PFSK-1 (cell line): Measurements from ENCODE around the gene AFTPH.

Experiments used
- POLR2AphosphoS5 ChIP-seq: IDR thresholded peaks from 2 replicates; pipeline ENCODE4 v1.6.1; 2012; ENCODE audit warnings: low read depth, mild to moderate bottlenecking, control low read depth, low read length, moderate library complexity
- REST ChIP-seq, 2 experiments: IDR thresholded peaks; 2 replicates each; pipeline versions ENCODE4 v1.6.1 to v1.8.0; 2011 to 2012; ENCODE audit warnings: low read depth in 2 of 2, low read length in 2 of 2, control low read depth in 1 of 2, inconsistent platforms in 1 of 2, mild to moderate bottlenecking in 1 of 2, moderate library complexity in 1 of 2; ENCODE audit not compliant: insufficient read depth in 1 of 2
- SIN3A ChIP-seq: IDR thresholded peaks from 2 replicates; pipeline ENCODE4 v1.6.1; 2012; ENCODE audit warnings: mild to moderate bottlenecking, low read length, moderate library complexity, borderline replicate concordance; ENCODE audit not compliant: insufficient read depth
- TAF1 ChIP-seq: IDR thresholded peaks from 2 replicates; pipeline ENCODE4 v1.6.1; 2012; ENCODE audit warnings: low read length, control low read depth, borderline replicate concordance; ENCODE audit not compliant: insufficient read depth

- TF ChIP-seq TAF1 (no peak), REST (IDR thresholded peaks at IDR 0.05; ENCODE audit: insufficient read depth in 1 of 2, low read depth in 2 of 2, low read length in 2 of 2) (no peak), POLR2AphosphoS5 (no peak), SIN3A (no peak)
These were observed 30.3 kb upstream of the AFTPH start for GRCh38 chr2:64493788-64494187.
